OCI-LY3 (cell line): ENCODE measurements around the gene TMEM127.

Experiments
- CTCF ChIP-seq: fragments of 200-600, 300-600 bp; sonication (generic); IDR thresholded peaks from 2 replicates; pipeline ENCODE4 v1.5.1; 2014; ENCODE audit warnings: antibody characterized with exemption, low read length, low read depth
- EZH2phosphoT487 ChIP-seq: fragments of 200-600 bp; shearing (Covaris generic); IDR thresholded peaks from 2 replicates; pipeline ENCODE4 v1.6.1; 2018; ENCODE audit warnings: antibody characterized with exemption, mixed run types, low read depth

DNA sequence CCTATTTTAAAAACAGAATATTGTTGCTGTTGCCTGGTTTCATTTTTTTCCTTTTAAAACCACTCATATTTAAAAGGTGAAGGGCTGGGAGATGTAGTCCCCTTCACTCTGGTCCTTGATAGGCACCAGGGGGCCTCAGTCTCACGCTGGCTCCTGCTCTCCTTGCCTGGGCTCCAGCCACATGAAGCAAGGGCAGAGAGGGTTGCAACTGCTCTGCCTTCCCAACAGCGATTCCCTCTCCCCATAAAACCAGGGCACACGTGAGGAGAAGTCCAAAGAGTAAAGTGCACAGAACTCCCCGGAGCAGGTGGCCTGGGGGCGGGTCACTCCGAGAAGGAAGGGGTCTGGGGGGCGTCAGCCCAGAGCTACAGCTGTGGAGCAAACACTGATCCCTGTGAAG lies 12.8 kb downstream of the TMEM127 start:
- TF ChIP-seq CTCF (no peak), EZH2phosphoT487 (no peak)
